HTR-8/SVneo (cell line): ENCODE measurements around the gene GHRHR.

Source experiments
- DNase-seq: peaks from one replicate; pipeline ENCODE4 v3.0.0; 2011; ENCODE audit warnings: low spot score, mixed read lengths; ENCODE audit not compliant: insufficient read length
- FAIRE-seq: peaks from 2 replicates; lab custom pipeline; 2011; peaks lifted over from hg19 to GRCh38; lab: Jason Lieb, UNC

The GHRHR gene

DNA sequence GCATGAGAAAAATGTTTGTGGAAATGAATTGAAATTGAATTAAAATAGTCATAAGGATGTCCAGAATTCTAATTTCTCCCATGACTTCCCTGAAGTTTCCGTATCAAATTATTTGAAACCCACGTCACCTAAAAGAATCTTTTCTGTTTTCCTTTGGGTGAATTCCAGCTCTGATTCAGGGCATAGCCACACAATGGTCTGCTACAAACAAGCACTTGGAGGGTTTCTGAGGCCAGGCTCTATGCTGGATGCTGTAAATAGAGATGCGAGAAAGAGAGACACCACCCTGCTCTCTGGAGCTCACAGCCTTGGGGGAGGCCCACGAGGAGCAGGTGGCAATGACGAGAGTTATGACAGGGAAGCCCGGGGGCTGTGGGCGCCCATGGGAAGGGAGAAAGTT, 33.6 kb downstream of the GHRHR start:
- FAIRE-seq (no peak), DNase-seq (no peak)

GRCh38 chr7:30998180-30998579, 34.4 kb downstream of the GHRHR start:
- DNase-seq = no peak
- FAIRE-seq = no peak

- no peak for FAIRE-seq
- DNase-seq = no peak
These were observed 36.5 kb downstream of the GHRHR start for GRCh38 chr7:31000161-31000693.

DNA sequence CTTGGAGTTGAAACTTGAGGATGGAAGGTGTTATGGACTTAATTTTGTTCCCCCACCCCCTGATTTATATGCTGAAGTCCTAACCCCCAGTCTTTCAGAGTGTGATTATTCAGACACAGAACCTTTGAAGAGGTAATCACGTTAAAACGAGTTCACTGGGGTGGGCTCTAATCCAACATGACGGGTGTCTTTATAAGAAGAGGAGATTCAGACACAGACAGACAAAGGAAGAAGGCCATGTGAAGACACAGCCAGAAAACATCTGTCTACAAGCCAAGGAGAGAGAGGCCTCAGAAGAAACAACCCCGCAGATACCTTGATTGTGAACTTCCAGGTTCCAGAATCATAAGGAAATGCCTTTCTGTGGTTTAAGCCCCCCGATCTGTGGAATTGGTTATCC, 37.0 kb downstream of the GHRHR start:
- FAIRE-seq (no peak), DNase-seq (no peak)

GRCh38 chr7:31002256-31002655, 38.5 kb downstream of the GHRHR start:
- FAIRE-seq (no peak), DNase-seq (no peak)

DNA sequence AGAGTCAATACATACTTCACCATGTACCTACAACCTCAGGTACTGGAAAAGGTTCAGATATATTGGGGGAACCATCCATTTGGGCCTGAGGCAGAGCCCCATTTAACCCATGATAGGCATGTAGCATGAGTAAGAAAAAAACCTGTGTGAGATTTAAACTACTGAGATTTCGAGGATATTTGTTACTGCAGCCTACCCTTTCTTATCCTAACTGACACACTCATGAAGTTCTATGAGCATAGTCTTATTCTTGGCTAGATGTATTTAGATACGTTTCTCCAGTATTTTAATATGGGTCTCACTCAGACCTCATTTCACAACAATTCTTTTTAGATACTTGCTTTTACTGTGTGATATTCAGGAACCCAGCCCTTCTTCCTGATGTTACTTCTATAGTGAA, 39.3 kb downstream of the GHRHR start:
- DNase-seq (no peak), FAIRE-seq (no peak)

- DNase-seq (no peak), FAIRE-seq (no peak)
These were observed 40.0 kb downstream of the GHRHR start for GRCh38 chr7:31003721-31004120.

- FAIRE-seq (no peak), DNase-seq (no peak)
These were observed 40.6 kb downstream of the GHRHR start for GRCh38 chr7:31004393-31004792.

GRCh38 chr7:31006857-31007256, 43.1 kb downstream of the GHRHR start:
- FAIRE-seq (no peak), DNase-seq (no peak)

- no peak for DNase-seq
- no peak for FAIRE-seq
These were observed 43.9 kb downstream of the GHRHR start for GRCh38 chr7:31007634-31008033.

GRCh38 chr7:31014826-31015225, 51.1 kb downstream of the GHRHR start:
- FAIRE-seq (no peak), DNase-seq (no peak)

DNA sequence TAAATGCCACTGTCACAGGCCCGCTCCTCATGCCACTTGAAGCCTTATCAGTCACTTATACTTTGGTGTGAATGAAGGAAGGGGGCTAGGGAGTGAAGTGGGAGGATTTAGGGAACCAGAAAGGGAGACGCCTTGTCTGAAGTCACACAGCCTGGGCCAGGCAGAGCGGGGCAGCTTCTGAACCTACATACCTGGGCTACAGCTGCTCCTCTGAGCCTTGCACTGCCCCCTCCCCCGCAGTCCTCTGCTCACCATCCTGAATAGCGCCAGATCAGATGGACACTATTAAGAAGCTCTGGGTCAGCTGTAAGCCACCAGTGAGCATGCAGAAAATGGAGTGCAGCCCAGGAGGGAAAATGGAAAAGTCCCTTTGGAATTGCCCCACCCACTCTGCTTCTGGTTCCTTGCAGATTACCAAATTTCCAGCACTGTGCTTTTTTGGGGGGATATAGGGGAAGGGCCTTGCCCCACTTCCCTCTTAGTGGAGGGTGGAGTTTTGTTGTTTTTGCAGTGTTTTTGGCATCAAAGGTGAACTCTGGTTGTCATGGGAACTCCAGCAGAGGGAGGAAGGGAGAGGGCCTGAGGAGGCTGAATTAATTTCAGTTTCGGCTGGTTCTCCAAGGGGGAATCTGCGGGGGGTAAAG, 53.4 kb downstream of the GHRHR start:
- no peak for FAIRE-seq
- DNase-seq = no peak

- DNase-seq (no peak), FAIRE-seq (no peak)
These were observed 54.0 kb downstream of the GHRHR start for GRCh38 chr7:31017721-31018120.

DNA sequence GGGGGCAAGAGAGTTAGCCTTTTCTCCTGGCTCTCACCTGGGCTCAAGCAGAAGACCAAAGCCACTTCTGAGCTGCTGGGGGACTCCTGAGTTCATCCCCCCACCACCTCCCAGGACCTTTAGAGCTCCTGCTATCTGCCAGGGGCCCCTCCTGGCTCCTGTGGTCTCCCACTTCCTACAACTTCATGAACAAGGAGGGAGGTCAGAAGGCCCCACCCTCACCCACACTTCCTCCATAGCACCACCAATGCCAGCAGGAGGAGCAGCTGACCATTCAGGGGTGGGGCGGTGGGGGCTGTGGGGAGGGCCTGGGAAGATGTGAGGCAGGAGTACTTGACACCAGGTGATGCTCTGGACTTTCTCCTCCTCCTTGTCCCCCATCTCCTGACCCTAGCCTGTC, 55.8 kb downstream of the GHRHR start:
- FAIRE-seq (no peak), DNase-seq (no peak)

- no peak for FAIRE-seq
- DNase-seq = no peak
These were observed 56.4 kb downstream of the GHRHR start for GRCh38 chr7:31020161-31020560.

DNA sequence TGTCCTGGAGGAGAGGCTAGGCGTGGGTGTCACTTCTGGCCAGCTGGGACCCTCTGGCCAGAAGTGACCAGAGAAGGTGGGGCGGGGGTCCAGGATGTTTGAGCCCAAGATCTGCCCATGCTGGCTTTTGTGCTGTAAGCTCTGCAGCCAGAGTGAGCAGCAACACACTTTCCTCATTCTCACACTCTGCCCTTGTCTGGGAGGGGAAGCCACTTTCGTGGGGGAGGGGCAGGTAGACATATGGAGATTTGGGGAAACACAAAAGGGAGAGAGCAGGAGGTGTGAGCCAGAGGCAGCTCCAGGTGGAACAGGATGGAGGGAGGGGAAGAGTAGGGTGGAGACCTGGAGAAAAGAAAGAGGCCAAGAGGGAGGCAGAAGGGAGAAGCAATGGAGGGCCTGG, 56.9 kb downstream of the GHRHR start:
- no peak for FAIRE-seq
- DNase-seq = no peak

DNA sequence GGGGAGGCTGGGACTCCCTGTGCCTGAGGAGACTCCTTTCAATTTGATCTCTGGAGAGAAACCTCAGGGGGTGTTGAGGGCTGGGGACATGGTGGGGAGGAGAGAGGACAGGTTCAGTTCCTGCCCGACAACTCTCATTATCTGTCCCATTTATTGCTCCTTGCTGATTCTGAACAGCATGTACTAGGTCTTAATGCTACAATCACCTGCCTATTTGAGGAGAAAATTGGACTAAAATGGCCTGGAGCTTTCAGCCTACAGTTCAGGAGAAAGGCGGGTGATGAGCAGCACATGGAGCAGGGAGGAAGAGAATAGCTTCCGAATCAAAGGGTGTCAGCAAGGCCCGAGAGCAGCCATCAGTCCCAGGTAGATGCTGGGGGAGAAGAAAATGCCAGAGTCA, 58.4 kb downstream of the GHRHR start:
- FAIRE-seq (no peak), DNase-seq (no peak)

- DNase-seq (no peak), FAIRE-seq (no peak)
These were observed 59.0 kb downstream of the GHRHR start for GRCh38 chr7:31022726-31023125.

DNA sequence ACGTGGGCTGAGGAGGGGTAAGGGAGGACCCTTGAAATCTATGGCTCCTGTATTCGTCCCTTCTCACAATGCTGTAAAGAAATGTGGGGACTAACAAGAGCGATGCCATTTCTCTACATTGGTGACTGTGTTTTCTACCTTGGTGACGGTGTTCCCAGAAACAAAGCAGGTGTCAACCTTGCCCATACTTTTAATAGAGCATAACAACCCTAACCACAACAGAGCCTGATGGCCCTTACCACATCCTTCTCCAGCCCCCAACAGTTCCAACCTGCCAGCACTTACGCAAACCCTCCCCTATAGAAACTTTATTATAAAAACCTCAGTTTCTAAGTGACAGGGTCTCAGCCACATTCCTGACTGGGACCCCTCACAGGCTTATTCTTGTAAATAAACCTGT, 60.1 kb downstream of the GHRHR start:
- FAIRE-seq (no peak), DNase-seq (no peak)

GRCh38 chr7:31027161-31027965, 63.6 kb downstream of the GHRHR start:
- no peak for DNase-seq

GRCh38 chr7:31028006-31028405, 64.3 kb downstream of the GHRHR start:
- no peak for FAIRE-seq
- no peak for DNase-seq

More at GRCh38 chr7:31027161-31027965, 63.6 kb downstream of the GHRHR start:
- FAIRE-seq = no peak
